ENCODE data around the gene DGUOK. TPM values are rescaled to one million over a fixed set of nuclear protein-coding genes. Genes with fewer than 3 reads are reported as not detected.
"Not testable (repeated sequence)": the region's sequence is repeated elsewhere in the genome, so short reads cannot be mapped to it uniquely, and the experiment has no call there.

Gene DGUOK
- total RNA-seq: 10 to 100 TPM; 25.1 to 38.5 (median 34.9) TPM

DNA sequence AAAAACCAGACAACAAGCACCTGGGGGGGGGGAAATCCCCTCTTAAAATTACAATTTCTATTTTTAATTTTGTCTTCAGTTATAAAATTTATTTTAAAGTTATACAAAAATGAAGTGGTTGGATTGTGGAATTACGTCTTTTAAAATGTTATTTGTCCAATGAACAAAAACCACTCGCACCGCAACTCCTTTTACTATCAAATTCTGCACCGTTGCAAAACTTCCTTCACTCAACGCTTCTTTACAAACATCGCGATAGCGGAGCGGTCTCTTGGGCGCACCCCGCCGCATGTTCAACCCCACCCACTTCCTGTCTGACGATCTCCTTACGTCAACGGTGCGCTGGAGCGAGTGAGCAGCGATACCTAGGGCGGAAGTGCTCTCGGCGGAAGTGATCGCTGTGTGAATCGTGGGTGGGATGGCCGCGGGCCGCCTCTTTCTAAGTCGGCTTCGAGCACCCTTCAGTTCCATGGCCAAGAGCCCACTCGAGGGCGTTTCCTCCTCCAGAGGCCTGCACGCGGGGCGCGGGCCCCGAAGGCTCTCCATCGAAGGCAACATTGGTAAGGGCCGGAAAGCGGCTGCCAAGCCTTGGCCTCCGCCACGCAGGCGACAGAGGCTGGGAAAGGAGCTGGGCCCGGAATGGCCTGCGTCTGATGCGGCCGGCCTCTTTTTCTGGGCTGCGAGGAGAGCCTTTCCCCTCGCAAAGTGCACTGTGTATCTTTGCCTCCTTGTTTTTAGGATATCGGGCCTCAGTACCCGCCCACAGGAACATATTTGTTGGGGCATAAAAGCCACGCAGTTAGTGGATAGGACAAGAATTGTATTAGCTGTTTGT, at the start of gene DGUOK:
DGUOK (plus strand) TSS at position 388 of the 835 bp plus-strand sequence; CDS start at position 419, 31 bp downstream.
- peak within 1 kb of the TSS; percentile 89 to 97 (median 94) for H3K27ac ChIP-seq
- H3K9me3 ChIP-seq: no peaks in the 10 kb centered on the region
- TF ChIP-seq POLR2A (IDR thresholded peaks at IDR 0.05): peak; percentile 27 to 96 (median 92)
- TF ChIP-seq POLR2AphosphoS5 (IDR thresholded peaks at IDR 0.05): peak; percentile 99
- peak in 2 of 4 donors; percentile 67 to 94 for TF ChIP-seq EP300 (IDR thresholded peaks at IDR 0.05)
- TF ChIP-seq, protein P1, sequence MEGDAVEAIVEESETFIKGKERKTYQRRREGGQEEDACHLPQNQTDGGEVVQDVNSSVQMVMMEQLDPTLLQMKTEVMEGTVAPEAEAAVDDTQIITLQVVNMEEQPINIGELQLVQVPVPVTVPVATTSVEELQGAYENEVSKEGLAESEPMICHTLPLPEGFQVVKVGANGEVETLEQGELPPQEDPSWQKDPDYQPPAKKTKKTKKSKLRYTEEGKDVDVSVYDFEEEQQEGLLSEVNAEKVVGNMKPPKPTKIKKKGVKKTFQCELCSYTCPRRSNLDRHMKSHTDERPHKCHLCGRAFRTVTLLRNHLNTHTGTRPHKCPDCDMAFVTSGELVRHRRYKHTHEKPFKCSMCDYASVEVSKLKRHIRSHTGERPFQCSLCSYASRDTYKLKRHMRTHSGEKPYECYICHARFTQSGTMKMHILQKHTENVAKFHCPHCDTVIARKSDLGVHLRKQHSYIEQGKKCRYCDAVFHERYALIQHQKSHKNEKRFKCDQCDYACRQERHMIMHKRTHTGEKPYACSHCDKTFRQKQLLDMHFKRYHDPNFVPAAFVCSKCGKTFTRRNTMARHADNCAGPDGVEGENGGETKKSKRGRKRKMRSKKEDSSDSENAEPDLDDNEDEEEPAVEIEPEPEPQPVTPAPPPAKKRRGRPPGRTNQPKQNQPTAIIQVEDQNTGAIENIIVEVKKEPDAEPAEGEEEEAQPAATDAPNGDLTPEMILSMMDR (IDR thresholded peaks at IDR 0.05): peak in 1 of 6 experiments; percentile 20
- 0% methylated on average over 28 to 50 of the region's 50 CpGs for WGBS, 2 donors
- H3K27me3 ChIP-seq: no peaks in the 10 kb centered on the region
- peak; percentile 100 for ATAC-seq (ENCODE audit: low FRiP score in 2 of 2)
- peak within 1 kb of the TSS; percentile 38 to 78 (median 58) for H3K4me3 ChIP-seq
- H3K4me1 ChIP-seq: peaks cover 34 to 43% (median 37%) of the 10 kb centered on the region in 4 donors
- H3K36me3 ChIP-seq: no peaks in the 10 kb centered on the region
- DNase-seq: peak; percentile 94 to 99

DNA sequence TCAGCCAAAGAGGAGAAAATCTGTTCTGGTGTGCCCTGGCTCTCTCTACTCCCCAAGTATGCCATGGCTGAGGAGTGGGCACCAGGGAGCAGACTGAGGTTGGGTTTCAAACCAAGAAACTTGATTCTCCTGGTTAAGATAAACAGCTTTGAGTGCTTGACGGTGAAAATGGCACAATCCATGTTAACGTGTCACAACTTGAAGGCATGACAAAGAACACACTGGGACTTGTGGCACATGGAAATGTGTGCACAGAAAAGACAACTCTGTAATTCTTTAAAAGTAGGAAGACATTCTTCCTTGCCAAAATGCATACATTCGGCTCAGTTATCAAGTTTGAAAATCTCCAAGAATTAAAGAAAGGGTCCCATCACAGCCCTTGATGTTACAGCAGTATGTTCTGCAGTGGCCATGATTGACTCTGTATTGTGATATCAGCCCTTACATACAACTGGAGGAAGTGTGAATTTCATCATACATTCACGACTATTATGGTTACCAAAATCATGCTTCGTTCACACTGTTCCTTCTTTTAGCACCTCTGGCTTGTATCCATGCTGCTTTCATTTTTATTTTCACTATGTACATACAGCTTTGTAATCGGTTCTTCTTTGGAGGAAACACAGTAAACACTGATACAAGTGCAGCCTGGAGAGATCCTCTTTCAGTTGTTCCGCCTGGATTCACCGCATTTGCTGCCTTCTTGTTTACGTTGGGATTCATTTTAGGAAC, 49.4 kb upstream of the DGUOK start:
- TF ChIP-seq POLR2AphosphoS5 (IDR thresholded peaks at IDR 0.05): no peak
- TF ChIP-seq, protein P1 (IDR thresholded peaks at IDR 0.05): no peak
- no peak for TF ChIP-seq POLR2A (IDR thresholded peaks at IDR 0.05)
- no peak for TF ChIP-seq EP300 (IDR thresholded peaks at IDR 0.05)
- Histone ChIP-seq H3K27ac (no peak overlapping the region), H3K36me3 (no peaks in the 10 kb centered on the region), H3K9me3 (no peaks in the 10 kb centered on the region), H3K4me1 (no peaks in the 10 kb centered on the region), H3K4me3 (no peak overlapping the region), H3K27me3 (no peaks in the 10 kb centered on the region)
- WGBS, 2 donors: 44 to 51% methylated on average over 9 of the region's 9 CpGs
- peak; percentile 43 to 78 for ATAC-seq (ENCODE audit: low FRiP score in 2 of 2)
- no peak for DNase-seq

DNA sequence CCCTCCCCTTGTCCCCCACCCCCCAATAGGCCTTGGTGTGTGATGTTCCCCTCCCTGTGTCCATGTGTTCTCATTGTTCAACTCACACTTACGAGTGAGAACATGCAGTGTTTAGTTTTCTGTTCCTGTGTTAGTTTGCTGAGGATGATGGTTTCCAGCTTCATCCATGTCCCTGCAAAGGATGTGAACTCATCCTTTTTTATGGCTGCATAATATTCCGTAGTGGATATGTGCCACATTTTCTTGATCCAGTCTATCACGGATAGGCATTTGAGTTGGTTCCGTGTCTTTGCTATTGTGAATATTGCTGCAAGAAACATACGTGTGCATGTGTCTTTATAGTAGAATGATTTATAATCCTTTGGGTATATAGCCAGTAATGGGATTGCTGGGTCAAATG, 48.7 kb upstream of the DGUOK start:
- WGBS, 2 donors: 89 to 90% methylated on average over 5 of the region's 5 CpGs
- H3K36me3 ChIP-seq; H3K27me3 ChIP-seq; ATAC-seq (ENCODE audit: low FRiP score in 2 of 2); H3K9me3 ChIP-seq; H3K27ac ChIP-seq; H3K4me3 ChIP-seq; H3K4me1 ChIP-seq; DNase-seq: not testable (repeated sequence)

DNA sequence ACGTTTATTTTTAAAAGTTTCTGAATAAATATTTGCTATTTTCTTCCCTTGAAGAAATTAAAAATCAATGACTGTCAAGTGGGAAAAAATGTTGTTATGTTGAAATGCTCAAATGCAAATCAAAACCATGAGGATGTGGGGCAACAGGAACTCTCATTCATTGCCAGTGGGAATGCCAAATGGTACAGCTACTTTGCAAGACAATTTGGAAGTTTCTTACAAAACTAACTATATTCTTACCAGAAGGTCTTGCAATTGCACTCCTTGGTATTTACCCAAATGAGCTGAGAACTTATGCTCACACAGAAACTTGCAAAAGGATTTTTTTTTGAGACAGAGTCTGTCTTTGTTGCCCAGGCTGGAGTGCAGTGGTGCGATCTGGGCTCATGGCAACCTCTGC, 41.3 kb upstream of the DGUOK start:
- ATAC-seq (ENCODE audit: low FRiP score in 2 of 2): no peak
- Histone ChIP-seq H3K27ac (no peak overlapping the region), H3K9me3 (no peaks in the 10 kb centered on the region), H3K4me1 (no peaks in the 10 kb centered on the region), H3K4me3 (no peak overlapping the region), H3K27me3 (no peaks in the 10 kb centered on the region), H3K36me3 (no peaks in the 10 kb centered on the region)
- TF ChIP-seq, protein P1 (IDR thresholded peaks at IDR 0.05): no peak
- TF ChIP-seq POLR2AphosphoS5 (IDR thresholded peaks at IDR 0.05): no peak
- 63 to 64% methylated on average over 2 of the region's 2 CpGs for WGBS, 2 donors
- DNase-seq: no peak

DNA sequence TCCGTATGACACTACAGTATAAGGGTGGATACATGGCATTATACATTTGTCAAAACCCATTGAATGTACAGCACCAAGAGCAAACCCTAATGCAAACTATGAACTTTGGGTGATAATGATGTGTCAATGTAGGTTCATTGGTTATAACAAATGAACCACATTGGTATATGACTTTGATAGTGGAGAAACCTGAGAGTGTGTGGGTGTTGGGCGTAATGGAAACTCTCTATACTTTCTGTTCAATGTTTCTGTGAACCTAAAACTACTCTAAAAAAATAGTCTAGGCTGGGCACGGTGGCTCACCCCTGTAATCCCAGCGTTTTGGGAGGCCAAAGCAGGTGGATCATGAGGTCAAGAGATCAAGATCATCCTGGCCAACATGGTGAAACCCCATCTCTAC, 40.3 kb upstream of the DGUOK start:
- no peaks in the 10 kb centered on the region for H3K9me3 ChIP-seq
- TF ChIP-seq POLR2AphosphoS5 (IDR thresholded peaks at IDR 0.05) (no peak), EP300 (IDR thresholded peaks at IDR 0.05) (no peak), POLR2A (IDR thresholded peaks at IDR 0.05) (no peak)
- TF ChIP-seq, protein P1 (IDR thresholded peaks at IDR 0.05): no peak
- H3K27ac ChIP-seq: no peak overlapping the region
- H3K4me1 ChIP-seq: no peaks in the 10 kb centered on the region
- H3K4me3 ChIP-seq: no peak overlapping the region
- WGBS, 2 donors: 79 to 83% methylated on average over 4 of the region's 4 CpGs
- DNase-seq: no peak
- no peaks in the 10 kb centered on the region for H3K27me3 ChIP-seq
- ATAC-seq (ENCODE audit: low FRiP score in 2 of 2): no peak
- no peaks in the 10 kb centered on the region for H3K36me3 ChIP-seq

DNA sequence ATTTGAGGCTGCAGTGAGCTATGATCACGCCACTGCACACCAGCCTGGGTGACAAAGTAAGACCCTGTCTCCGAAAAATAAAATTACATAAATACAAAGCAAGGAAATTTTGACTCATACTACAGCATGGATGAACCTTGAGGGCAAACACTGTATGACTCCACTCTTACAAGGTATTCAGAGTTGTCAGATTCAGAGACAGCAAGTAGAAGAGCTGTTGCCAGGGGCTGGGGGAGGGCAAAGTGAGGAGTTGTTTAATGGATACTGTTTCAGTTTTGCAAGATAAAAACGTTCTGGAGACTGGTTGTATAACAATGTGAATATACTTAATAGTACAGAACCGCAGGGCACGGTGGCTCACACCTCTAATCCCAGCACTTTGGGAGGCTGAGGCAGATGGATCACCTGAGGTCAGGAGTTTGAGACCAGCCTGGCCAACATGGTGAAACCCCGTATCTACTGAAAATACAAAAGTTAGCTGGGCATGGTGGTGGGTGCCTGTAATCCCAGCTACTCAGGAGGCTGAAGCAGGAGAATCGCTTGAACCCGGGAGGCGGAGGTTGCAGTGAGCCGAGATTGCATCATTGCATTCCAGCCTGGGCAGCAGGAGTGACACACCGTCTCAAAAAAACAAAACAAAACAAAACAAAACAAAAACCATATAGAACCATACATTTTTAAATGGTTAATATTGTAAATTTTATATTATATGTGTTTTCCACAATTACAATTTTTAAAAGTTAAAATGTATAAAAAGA, 38.9 kb upstream of the DGUOK start:
- WGBS, 2 donors: 80 to 84% methylated on average over 11 of the region's 11 CpGs
- DNase-seq; H3K36me3 ChIP-seq; H3K4me1 ChIP-seq; H3K27ac ChIP-seq; H3K9me3 ChIP-seq; H3K4me3 ChIP-seq; ATAC-seq (ENCODE audit: low FRiP score in 2 of 2); H3K27me3 ChIP-seq: not testable (repeated sequence)
